HG03025 (cell line): ENCODE results near the gene CCDC92B.
"Not testable (repeated sequence)": the region's sequence is repeated elsewhere in the genome, so short reads cannot be mapped to it uniquely, and the experiment has no call there.

Source experiments
- ATAC-seq: cut with Tn5 transposase; IDR thresholded peaks from one replicate; pipeline ENCODE4 v1.9.1; 2021; ENCODE audit warnings: mild to moderate bottlenecking, moderate library complexity; ENCODE audit not compliant: unreplicated experiment, low FRiP score

Gene CCDC92B

DNA sequence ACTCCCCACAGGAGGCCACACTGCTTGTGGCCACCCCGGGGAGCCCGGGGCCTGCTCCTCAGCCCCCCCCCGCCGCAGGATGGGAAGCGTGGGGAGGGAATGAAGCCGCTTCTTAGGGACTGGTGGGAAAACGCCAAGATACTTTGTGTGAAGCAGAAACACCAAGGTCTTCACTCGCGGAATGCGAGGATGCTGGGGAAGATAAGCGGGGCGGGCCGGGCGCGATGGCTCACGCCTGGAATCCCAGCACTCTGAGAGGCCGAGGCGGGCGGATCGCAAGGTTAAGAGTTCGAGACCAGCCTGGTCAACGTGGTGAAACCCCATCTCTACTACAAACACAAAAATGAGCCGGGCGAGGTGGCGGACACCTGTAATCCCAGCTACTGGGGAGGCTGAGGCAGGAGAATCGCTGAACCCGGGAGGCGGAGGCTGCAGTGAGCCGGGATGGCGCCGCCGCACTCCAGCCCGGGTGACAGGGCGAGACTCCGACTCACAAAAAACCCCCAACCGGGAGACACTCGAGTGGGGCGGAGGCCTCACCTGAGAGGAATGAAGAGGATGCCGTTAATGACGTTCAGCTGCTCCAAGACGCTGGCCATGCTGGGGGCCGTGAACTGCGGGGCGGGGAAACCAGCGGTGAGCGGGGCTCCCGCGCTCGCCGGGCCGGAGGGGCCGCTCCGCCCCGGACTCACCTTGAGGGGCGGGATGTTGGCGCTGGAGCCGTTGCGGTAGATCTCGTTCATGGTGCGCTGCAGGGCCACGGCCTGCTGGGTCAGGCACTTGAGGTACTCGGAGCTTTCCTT lies 58.2 kb downstream of the CCDC92B start:
- ATAC-seq = no peak

DNA sequence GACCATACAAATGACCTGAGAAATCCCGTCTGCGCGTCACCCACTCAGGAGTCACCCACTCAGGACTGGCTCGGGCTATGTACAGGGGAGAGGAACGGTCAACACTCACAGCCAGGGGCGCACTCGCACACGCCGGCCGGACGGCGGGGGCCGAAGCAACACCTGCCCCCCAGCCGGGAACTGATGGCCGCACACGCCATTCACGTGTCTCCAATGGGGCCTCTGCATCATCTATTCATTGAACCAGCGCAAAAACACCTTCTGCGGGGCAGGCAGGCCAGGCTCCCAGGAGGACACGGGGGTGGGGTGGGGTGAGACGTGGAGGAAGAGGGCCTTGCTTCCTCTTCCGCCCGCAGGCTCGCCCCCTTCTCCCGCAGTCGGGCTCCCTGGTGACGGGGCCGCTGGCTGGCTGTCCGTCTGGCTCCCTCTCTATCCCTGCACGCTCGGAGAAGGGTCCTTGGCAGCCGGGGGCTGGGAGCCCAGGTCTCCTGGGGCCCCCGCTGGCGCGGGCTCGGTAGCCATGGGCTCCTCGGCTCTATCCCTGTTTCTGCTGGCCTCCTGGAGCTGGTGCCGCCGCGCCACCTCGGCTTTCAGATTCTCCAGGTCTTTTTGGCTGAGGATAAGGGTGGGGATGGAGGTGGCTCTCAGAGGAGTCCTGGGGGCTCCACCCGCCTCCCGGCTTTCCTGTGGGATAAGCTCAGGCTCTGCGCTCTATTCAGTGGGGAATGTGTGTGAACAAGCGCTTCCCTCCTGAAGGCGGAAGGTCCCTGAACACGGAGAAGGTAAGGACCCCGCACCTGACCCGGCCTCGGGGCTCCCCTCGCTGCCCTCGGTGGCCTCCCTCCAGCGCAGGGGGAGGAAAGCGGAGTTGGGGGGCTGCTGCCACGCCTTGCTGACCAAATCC lies 59.0 kb downstream of the CCDC92B start:
- ATAC-seq = no peak

DNA sequence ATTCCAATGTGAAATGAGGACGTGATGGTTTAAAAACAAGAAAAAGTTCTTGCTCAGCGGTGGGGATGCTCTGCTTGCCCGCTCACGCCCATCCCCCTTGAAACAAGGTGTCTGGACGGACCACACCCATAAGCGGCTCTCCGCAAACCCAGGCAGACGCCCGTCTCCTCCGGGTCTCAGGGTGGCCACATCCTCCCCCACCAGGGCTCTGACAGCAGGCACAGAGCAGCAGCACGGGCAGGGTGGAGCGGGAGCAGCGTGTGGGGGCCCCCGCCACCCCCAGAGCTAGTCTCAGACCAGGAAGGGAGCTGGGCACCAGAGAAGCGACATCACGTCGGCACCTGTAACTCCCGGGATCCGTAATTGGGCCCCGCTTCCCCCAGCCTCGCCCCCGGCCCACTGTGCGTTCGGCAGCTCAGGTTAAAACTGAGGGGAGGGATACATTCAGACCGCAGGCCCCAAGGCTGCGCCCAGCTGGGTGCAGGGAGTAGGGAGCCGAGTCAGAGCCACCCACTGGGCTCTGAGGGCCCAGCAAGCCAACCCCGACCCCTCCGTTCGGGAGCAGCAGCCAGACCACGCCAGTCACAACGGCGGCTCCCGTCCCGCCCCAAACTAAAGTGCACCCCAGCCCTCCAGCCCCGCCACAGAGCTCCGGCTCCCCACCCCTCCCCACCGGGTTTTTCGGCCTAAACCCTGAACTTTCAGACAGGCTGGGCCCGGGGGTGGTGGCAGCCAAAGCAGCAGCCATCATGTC lies 59.9 kb downstream of the CCDC92B start:
- ATAC-seq = no peak

DNA sequence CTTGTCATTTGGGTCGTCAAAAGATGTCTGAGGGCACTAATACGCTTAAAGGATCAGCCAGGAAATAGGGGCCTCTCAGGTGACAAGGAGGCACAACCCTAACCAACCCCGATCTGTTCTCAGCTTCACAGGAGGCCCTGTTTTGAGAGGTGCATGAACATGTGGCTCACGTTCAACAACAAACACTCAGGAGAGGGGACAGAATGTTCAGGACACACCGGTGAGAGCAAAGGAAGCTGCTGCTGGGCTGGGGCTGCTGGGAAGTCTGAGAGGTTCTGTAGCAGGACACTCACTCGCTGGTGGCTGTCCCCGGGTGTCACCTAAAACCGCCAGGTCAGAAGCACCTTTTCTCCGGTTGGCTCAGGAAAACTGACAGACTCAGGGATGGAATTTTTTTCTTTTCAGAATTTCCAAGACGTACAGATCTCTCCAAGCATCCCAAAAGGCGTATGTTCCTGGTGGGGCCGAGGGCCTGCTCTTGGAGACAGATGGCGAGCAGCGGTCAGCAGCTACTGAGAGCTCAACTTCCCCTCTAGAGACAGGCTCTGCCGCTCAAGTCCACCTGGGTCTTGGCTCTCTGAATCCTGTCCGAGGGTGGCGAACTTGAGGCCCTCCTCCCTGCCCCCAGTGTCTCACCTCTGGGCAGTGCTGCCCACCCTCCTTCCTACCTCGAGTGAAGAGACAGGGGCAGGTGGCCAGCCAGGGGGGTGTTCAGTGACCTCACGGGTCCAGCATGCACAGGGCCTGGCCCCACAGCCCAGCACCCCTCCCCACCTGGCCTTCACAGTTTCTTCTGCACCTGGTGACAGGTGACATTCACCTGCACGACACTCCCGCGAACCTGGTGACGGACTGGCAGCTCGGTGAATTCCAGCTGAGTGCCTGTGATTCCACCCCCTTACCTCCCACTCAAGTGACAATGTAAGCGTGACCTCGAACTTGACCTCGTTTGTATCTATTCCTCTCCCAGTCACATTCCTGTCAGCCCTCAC lies 60.8 kb downstream of the CCDC92B start:
- no peak for ATAC-seq

DNA sequence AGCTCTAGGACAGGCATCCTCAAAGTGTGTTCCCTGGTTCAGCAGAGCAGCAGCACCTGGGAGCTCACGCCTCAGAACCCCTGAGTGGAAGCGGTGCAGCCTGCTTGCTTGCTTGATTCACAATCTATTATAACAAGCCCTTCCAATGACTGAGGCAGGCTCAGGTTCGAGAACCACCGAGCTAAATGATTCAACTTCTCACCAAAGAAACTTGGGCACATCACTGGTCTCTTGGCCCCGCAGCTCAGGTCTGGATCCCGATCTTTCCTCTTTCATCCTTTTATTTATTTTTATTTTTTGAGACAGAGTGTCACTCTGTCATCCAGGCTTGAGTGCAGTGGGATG lies 62.4 kb downstream of the CCDC92B start:
- no peak for ATAC-seq

DNA sequence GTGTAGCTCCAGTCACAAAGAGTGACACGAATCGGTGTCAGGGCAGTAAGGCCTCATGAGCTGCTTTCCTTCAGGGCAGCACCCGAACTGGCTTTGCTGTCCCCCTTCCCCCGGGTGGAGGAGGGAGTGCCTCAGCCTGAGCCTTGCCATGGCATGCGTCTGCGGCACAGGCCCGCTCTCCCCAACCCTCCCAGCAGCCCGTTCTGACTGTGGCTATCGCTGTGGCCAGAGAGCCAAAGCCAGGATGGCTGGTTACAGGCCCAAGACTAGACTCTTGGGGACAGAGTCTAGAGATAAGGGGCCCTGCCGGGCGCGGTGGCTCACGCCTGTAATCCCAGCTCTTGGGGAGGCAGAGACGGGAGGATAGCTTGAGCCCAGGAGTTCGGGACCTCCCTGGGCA lies 63.8 kb downstream of the CCDC92B start:
- ATAC-seq = no peak

DNA sequence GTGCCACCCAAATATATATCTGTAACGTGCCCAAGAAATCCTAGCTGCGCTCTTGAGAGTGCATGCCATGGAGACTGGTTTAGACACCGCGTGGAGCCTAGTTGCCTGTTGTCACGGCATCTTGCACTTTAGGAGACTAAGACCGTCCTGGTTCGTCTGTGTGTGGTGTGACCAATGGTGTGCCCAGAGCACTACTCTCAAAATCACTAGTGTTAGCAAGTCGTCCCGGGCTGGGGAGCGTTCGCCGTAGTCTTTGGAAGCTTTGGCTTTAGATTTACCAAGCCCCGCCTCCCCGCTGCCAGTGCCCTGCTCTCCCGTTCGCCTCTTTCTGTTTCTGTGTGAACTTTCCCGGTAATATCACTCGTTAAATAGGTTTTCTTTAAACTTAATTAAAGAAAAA lies 64.9 kb downstream of the CCDC92B start:
- no peak for ATAC-seq

DNA sequence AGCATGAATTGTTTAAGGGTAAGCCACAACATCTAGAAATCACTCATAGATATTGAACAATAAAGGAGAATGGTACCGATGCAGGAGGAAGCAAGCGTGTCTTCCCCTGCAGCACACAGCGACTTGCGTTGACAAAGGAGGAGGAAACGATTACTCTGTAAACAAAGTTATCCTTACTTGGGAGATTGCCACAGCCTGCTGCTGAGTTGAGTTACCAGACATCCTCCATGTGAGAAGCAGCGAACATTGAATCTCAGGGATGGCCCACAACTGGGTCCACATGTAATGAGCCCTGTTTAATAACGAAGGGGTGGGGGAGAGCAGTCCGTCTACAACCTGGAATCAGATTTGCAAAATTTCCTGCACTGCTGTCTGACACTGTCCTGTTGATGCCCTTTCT lies 65.5 kb downstream of the CCDC92B start:
- ATAC-seq = no peak

DNA sequence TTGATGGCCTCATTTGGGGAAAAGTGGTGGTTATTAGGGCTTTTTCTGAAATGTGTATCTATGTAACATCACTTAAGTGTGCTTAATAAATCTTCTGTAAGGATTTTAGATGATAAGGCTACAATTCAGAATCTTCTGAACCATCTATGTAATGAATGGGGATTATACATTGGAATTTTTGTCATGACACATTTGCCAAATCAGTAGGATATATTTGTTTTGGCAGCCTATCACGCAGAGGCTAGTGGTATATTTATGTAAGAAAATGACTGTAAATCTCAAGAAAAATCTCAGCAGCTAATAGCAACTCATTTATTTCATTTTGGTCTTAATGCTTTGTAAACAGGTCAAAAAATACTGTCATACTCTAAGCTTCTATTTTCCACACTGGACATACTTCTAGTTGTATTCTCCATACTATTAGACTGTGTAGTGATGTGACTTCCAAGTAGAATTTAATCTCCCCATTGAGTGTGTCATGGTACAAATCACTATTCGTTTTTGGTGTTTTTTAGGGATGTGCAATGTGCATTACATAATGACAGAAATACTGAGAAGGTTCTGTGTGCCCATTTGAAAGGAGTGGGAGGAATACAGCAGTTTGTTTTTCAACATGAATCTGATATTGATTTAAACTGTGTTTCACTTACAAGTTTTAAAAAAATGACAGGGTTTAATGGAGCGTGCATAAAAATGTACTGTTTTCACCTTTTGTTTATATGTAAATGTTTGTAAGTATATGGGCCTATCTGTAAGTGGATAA lies 67.1 kb downstream of the CCDC92B start:
- no peak for ATAC-seq

DNA sequence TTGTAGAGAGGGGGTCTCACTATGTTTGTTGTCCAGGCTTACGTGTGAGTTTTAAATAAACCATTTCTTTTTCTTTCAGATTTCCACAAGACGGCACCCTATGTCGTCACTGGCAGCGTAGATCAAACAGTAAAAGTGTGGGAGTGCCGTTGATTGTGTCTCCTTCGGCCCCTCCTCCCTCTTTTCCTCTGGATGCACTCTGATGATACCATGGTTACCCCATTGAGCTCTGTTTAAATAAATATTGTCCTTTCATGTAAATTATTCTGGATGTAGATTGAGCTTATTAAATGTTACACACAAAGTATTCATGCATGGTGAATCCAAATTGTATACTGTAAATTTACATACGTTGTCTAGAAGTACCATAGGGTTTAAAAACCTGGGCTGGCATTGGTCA lies 67.8 kb downstream of the CCDC92B start:
- no peak for ATAC-seq

DNA sequence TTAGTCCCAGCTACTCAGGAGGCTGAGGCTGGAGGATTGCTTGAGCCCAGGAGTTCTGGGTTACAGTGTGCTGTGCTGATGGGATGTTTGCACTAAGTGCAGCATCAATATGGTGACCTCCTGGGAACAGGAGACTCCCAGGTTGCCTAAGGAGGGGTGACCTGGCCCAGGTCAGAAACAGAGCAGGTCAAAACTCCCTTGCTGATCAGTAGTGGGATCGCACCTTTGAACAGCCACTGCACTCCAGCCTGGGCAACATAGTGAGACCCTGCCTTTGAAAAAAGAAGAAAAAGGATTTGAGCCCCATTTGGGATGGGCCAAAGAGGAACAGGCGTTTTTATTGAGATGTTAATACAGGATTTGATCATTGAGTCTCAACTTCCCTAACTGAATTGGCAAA lies 68.5 kb downstream of the CCDC92B start:
- no peak for ATAC-seq

DNA sequence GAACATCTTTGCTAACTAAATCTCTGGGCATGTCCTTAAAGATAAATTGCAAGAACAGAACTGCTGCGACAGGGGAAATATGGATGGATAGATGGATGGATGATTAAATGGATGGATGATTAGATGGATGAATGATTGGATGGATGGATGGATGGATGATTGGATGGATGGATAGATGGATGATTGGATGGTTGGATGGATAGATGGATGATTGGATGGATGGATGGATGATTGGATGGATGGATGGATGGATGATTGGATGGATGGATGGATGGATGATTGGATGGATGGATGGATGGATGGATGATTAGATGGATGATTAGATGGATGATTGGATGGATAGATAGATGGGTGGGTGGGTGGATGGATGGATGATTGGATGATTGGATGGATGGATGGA lies 70.2 kb downstream of the CCDC92B start:
- ATAC-seq = not testable (repeated sequence)
